ENCODE data around the gene SPATS2L. TPM values are rescaled to one million over a fixed set of nuclear protein-coding genes. Genes with fewer than 3 reads are reported as not detected.

SPATS2L gene
- total and polyA plus RNA-seq, 2 of the 13 experiments (the other 11 are each of a cell fraction or from before 2014, with no cell fraction given), result 154 to 212 TPM

DNA sequence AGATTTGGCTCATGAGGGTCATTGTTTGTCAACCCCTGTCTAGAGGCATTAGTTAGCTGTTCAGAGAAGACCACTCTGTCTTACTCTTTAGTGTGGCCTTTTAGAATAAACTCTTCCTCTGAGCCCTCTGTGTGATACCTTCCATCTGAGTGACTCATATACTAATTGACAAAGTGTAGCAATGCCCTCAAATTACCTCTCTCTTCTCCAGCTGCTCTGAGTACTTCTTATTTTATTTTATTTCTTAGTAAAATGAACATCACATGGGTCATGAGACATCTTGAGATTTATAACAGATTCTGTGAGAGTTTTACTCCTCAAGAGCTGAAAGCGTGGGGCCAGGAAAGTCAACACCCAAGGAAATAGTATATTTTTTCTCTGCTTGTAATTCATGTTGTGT lies 136.0 kb downstream of the SPATS2L start (continued):
- TF ChIP-seq, protein P1, sequence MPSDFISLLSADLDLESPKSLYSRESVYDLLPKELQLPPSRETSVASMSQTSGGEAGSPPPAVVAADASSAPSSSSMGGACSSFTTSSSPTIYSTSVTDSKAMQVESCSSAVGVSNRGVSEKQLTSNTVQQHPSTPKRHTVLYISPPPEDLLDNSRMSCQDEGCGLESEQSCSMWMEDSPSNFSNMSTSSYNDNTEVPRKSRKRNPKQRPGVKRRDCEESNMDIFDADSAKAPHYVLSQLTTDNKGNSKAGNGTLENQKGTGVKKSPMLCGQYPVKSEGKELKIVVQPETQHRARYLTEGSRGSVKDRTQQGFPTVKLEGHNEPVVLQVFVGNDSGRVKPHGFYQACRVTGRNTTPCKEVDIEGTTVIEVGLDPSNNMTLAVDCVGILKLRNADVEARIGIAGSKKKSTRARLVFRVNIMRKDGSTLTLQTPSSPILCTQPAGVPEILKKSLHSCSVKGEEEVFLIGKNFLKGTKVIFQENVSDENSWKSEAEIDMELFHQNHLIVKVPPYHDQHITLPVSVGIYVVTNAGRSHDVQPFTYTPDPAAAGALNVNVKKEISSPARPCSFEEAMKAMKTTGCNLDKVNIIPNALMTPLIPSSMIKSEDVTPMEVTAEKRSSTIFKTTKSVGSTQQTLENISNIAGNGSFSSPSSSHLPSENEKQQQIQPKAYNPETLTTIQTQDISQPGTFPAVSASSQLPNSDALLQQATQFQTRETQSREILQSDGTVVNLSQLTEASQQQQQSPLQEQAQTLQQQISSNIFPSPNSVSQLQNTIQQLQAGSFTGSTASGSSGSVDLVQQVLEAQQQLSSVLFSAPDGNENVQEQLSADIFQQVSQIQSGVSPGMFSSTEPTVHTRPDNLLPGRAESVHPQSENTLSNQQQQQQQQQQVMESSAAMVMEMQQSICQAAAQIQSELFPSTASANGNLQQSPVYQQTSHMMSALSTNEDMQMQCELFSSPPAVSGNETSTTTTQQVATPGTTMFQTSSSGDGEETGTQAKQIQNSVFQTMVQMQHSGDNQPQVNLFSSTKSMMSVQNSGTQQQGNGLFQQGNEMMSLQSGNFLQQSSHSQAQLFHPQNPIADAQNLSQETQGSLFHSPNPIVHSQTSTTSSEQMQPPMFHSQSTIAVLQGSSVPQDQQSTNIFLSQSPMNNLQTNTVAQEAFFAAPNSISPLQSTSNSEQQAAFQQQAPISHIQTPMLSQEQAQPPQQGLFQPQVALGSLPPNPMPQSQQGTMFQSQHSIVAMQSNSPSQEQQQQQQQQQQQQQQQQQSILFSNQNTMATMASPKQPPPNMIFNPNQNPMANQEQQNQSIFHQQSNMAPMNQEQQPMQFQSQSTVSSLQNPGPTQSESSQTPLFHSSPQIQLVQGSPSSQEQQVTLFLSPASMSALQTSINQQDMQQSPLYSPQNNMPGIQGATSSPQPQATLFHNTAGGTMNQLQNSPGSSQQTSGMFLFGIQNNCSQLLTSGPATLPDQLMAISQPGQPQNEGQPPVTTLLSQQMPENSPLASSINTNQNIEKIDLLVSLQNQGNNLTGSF (CRISPR knock-in tag; IDR thresholded peaks at IDR 0.05), result no peak
- TF ChIP-seq, protein P2, sequence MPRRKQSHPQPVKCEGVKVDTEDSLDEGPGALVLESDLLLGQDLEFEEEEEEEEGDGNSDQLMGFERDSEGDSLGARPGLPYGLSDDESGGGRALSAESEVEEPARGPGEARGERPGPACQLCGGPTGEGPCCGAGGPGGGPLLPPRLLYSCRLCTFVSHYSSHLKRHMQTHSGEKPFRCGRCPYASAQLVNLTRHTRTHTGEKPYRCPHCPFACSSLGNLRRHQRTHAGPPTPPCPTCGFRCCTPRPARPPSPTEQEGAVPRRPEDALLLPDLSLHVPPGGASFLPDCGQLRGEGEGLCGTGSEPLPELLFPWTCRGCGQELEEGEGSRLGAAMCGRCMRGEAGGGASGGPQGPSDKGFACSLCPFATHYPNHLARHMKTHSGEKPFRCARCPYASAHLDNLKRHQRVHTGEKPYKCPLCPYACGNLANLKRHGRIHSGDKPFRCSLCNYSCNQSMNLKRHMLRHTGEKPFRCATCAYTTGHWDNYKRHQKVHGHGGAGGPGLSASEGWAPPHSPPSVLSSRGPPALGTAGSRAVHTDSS (CRISPR knock-in tag; conservative IDR thresholded peaks at IDR 0.05), result no peak
- no peak for TF ChIP-seq ZNF264 (CRISPR knock-in tag; IDR thresholded peaks at IDR 0.05)
- TF ChIP-seq ZNF878 (CRISPR knock-in tag; IDR thresholded peaks at IDR 0.05), result no peak
- no peak for TF ChIP-seq KDM2A (CRISPR knock-in tag; IDR thresholded peaks at IDR 0.05; ENCODE audit: borderline replicate concordance, low read depth)
- TF ChIP-seq SNAI1 (CRISPR knock-in tag; IDR thresholded peaks at IDR 0.05; ENCODE audit: borderline replicate concordance), result no peak
- TF ChIP-seq ZNF615 (CRISPR knock-in tag; IDR thresholded peaks at IDR 0.05; ENCODE audit: borderline replicate concordance), result no peak
- TF ChIP-seq ZNF33A (CRISPR knock-in tag; IDR thresholded peaks at IDR 0.05; ENCODE audit: borderline replicate concordance), result no peak
